ENCODE results near the gene POLD3.

POLD3 gene

GRCh38 chr11:74676596-74676995, 84.2 kb downstream of the POLD3 start:
- DNase-seq, result no peak

GRCh38 chr11:74677131-74677530, 84.7 kb downstream of the POLD3 start:
- no peak for DNase-seq

GRCh38 chr11:74678041-74678440, 85.7 kb downstream of the POLD3 start:
- no peak for DNase-seq

- no peak for DNase-seq
These were observed 86.5 kb downstream of the POLD3 start for GRCh38 chr11:74678591-74679512.

GRCh38 chr11:74679513-74679865, 87.1 kb downstream of the POLD3 start:
- DNase-seq, result no peak

- DNase-seq, result no peak
These were observed 87.8 kb downstream of the POLD3 start for GRCh38 chr11:74680035-74680671.

- DNase-seq, result no peak
These were observed 88.5 kb downstream of the POLD3 start for GRCh38 chr11:74680703-74681531.

- DNase-seq, result no peak
These were observed 89.6 kb downstream of the POLD3 start for GRCh38 chr11:74681686-74682651.

GRCh38 chr11:74682731-74683278, 90.4 kb downstream of the POLD3 start:
- no peak for DNase-seq

GRCh38 chr11:74683279-74683871, 91.0 kb downstream of the POLD3 start:
- DNase-seq, result no peak

GRCh38 chr11:74683941-74684481, 91.6 kb downstream of the POLD3 start:
- DNase-seq, result no peak

GRCh38 chr11:74684661-74685060, 92.3 kb downstream of the POLD3 start:
- no peak for DNase-seq

GRCh38 chr11:74685338-74685737, 93.0 kb downstream of the POLD3 start:
- DNase-seq, result no peak

- DNase-seq, result peak; percentile 95
These were observed 93.5 kb downstream of the POLD3 start for GRCh38 chr11:74685905-74686304.

GRCh38 chr11:74686792-74687191, 94.4 kb downstream of the POLD3 start:
- peak; percentile 77 for DNase-seq

GRCh38 chr11:74687237-74688023, 95.0 kb downstream of the POLD3 start:
- DNase-seq, result peak; percentile 78

GRCh38 chr11:74689666-74690065, 97.3 kb downstream of the POLD3 start:
- peak; percentile 23 for DNase-seq

GRCh38 chr11:74691755-74692154, 99.4 kb downstream of the POLD3 start:
- no peak for DNase-seq

Measured in inflammatory macrophage treated with lipopolysaccharide for 4 hours (primary cell).